GM21526 (cell line): ENCODE data around the gene RBFOX2.
"Not testable (repeated sequence)": the region's sequence is repeated elsewhere in the genome, so short reads cannot be mapped to it uniquely, and the experiment has no call there.

ENCODE experiments used
- ATAC-seq: cut with Tn5 transposase; IDR thresholded peaks from one replicate; pipeline ENCODE4 v1.9.1; 2021; ENCODE audit warnings: moderate library complexity; ENCODE audit not compliant: unreplicated experiment, low FRiP score

The RBFOX2 gene

GRCh38 chr22:36012332-36012731, 16.3 kb downstream of the RBFOX2 start:
- ATAC-seq = no peak

- ATAC-seq = no peak
Measured at GRCh38 chr22:36010882-36011281, 17.7 kb downstream of the RBFOX2 start.

- ATAC-seq = no peak
Measured at GRCh38 chr22:36010090-36010489, 18.5 kb downstream of the RBFOX2 start.

GRCh38 chr22:36009085-36009484, 19.5 kb downstream of the RBFOX2 start:
- no peak for ATAC-seq

- ATAC-seq = no peak
Measured at GRCh38 chr22:36008565-36008964, 20.1 kb downstream of the RBFOX2 start.

GRCh38 chr22:36008131-36008530, 20.5 kb downstream of the RBFOX2 start:
- no peak for ATAC-seq

GRCh38 chr22:36003972-36004674, 24.5 kb downstream of the RBFOX2 start:
- no peak for ATAC-seq

GRCh38 chr22:36002718-36003260, 25.8 kb downstream of the RBFOX2 start:
- no peak for ATAC-seq

- no peak for ATAC-seq
Measured at GRCh38 chr22:36002084-36002483, 26.5 kb downstream of the RBFOX2 start.

- no peak for ATAC-seq
Measured at GRCh38 chr22:35998748-35999147, 29.9 kb downstream of the RBFOX2 start.

GRCh38 chr22:35997438-35997837, 31.2 kb downstream of the RBFOX2 start:
- no peak for ATAC-seq

- ATAC-seq = no peak
Measured at GRCh38 chr22:35996596-35996995, 32.0 kb downstream of the RBFOX2 start.

GRCh38 chr22:35995772-35996171, 32.9 kb downstream of the RBFOX2 start:
- no peak for ATAC-seq

GRCh38 chr22:35995348-35995747, 33.3 kb downstream of the RBFOX2 start:
- no peak for ATAC-seq

GRCh38 chr22:35993727-35994126, 34.9 kb downstream of the RBFOX2 start:
- not testable (repeated sequence) for ATAC-seq

GRCh38 chr22:35993048-35993714, 35.4 kb downstream of the RBFOX2 start:
- ATAC-seq = no peak

GRCh38 chr22:35991168-35991567, 37.5 kb downstream of the RBFOX2 start:
- ATAC-seq = no peak

- no peak for ATAC-seq
Measured at GRCh38 chr22:35988030-35988429, 40.6 kb downstream of the RBFOX2 start.

- no peak for ATAC-seq
Measured at GRCh38 chr22:35987487-35987886, 41.1 kb downstream of the RBFOX2 start.

GRCh38 chr22:35986088-35986487, 42.5 kb downstream of the RBFOX2 start:
- ATAC-seq = no peak

- ATAC-seq = no peak
Measured at GRCh38 chr22:35985371-35985770, 43.3 kb downstream of the RBFOX2 start.
